Activated gamma-delta T cell treated with anti-CD3 and anti-CD28 coated beads, Interleukin-2, amount 50 U/mL, for 16 hours (primary cell): ENCODE data around the gene DKK1.
"Not testable (repeated sequence)": the region's sequence is repeated elsewhere in the genome, so short reads cannot be mapped to it uniquely, and the experiment has no call there.

Experiments
- DNase-seq: peaks from one replicate; pipeline ENCODE4 v3.0.0-alpha.2; 2020; ENCODE audit warnings: low read depth

The DKK1 gene

DNA sequence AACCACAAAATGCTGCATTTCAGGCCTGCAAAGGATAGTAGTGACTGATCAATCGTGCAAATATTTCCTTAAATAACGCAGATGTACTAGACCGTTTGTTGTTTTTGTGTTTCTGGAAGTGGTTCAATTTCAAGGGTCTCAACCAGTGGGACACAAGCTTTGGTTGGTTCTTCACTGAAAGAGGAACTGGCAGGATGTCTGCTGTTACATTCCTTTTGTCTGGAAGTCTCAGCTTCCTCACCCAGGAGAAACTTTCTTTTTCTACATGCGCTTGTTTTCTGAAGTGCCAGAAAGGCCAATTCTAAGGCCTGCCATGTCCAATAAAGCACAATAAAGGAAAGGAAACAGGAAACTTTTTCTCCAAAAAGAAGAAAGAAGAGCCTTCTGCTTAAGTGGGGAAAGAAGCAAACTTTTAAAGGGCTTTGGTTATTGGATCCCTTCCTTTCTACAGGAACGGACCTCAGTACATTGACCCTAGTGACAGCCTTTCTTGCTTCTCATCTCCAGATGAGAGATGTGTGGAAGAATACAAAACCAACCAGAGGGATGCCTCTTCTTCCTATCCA lies 4.1 kb downstream of the DKK1 start:
- DNase-seq, result no peak

DNA sequence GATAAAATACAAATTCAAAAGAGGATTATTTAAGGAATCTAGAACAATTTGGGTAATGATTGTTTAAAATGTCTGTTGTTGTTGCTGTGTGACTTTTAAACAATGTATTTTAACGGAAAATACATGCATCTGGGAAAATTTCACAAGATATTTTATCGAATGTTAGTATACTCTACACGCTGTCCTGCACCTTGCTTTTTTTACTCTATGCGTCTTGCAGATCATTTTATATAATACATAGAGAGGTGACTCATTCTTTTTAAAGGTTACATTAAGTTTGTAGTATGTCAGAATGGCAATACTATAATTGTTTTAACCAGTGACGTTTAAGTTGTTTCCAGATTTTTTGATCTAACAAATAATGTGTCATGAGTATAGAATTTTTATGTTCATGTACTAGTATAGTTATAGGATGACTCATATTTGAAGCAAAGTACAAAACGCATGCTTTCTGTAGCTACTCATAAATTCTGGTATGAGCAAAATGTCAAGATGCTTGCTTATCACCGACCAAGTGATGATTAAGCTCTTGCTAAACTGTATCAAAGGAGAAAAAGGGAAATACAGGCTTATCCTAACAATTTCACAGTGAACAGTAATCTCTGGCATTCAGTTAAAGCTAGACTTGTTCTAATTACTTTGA lies 4.9 kb downstream of the DKK1 start:
- DNase-seq, result no peak

DNA sequence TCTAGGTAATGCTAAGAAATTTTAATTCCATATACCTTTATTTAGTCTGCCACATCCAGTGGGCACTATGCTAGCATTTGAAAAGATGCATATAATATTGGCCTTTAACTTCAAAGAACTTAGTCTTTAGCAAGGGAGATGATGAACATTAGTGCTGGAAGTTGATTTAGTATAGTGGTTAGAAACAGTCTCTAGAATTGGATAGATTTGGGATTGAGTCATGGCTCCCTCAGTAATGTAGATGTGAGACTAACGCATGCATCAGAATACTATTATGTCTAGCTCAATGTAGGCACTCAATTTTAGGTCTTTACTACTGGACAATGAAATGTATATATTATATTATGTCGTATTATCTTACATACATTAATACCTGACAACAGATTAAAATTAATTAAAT lies 5.8 kb downstream of the DKK1 start:
- no peak for DNase-seq

DNA sequence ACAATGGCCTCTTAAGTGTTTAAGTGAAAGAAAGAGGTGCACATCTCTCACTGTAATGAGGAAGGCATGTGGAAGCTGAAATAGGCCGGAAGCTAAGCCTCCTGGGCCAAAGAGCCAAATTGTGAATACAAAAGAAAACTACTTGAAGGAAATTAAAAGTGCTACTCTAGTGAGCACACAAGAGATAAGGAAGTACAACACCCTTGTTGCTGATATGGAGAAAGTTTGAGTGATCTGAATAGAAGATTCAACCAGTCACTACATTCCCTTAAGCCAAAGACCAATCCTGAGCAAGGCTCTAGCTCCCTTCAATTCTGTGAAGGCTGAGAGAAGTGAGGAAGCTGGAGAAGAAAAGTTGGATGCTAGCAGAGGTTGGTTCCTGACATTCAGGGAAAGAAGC lies 8.2 kb downstream of the DKK1 start:
- DNase-seq, result no peak

DNA sequence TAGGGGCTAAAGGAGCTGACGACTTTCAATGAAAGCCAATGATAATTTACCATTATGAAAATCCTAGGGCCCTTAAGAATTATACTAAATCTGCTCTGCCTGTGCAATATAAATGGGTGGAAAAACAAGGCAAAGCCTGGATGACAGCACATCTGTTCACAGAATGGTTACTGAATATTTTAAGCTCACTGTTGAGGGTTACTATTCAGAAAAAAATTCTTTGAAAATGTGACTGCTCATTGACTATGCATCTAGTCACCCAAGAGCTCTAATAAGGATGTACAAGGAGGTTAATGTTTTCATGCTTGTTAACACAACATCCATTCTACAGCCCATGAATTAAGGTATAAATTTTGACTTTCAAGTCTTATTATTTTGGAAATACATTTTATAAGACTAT lies 8.9 kb downstream of the DKK1 start:
- DNase-seq, result no peak

DNA sequence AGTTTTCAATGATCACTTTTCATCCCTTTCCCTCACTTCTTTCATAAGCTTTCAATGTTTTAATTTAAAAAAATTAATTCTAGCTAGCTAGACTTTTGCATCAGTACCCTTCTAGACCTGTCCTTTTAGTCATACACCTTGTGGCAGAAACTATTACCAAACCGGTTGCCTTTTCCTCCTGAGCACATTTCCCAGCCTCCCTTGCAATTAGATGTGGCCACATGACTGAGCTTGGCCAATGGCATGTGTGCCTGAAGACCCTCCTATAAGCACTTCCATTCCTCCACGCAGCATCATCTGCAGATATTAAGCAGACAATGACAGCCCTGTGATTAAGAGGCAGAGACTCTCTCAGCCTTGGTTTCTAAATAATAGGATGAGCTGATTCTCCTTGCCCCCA lies 12.3 kb downstream of the DKK1 start:
- no peak for DNase-seq

DNA sequence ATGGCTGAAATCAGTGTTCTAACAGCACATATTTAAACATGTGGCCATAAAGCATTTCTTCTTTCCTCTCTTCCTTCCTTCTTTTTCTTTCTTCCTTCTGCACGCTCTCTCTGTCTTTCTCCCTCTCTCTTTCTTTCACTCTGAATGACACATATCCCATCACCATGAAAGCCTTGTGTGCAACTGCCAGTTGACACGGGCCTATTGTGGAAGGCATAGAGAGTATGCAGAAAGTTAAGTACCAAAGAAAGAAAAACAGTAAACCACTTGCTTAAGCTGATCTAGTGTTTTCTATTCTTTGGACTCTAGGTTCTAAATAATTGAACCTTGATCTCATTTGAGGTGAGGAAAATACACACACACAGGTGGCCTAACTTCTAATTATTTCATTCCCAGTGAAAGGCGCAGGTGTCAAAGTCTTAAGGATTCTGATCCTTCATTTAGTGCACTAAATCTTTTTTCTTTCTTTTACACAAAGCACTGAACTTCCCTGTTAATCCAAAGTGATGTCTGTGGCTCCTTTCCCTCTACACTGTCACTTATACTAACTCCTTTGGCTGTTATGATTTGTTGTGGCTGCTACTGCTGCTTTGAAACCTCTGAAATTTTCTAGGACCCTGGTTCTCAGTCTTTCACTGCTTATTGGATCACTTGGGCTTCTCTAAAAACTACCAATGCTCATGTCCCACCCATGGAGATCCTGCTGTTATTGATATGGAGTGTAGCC lies 17.7 kb downstream of the DKK1 start:
- no peak for DNase-seq

DNA sequence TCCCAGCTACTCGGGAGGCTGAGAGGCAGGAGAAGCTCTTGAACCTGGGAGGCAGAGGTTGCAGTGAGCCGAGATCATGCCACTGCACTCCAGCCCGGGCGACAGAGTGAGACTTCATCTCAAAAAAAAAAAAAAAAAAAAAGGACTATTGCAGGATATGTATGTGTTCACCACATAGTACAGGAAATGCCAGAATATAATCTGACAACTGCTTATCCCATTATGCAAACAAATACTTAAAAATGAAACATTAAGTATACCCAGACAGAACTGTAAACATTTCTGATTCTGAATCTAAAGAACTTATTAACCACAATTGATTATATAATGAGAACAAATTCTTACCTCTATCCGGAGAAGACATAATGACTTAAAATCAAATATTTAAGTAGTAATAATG lies 18.7 kb downstream of the DKK1 start:
- DNase-seq, result no peak

DNA sequence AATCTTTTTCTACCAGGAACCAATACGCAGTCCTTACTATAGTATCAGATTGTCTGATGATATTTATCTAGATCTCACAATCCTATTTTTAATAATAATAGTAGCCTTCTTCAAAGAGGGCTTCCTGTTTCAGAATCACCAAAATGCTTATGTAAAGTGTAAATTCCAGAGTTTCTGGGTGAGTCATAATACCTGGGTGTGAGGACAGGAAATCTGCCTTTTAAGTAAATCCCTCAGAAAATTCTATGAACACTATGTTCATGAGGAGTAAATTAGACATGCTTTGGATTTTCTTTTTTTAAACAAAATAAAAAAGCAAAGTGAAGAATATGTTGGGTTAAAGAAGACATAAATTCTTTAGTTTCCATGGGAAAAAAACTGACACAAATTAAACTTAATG lies 20.5 kb downstream of the DKK1 start:
- DNase-seq, result no peak

DNA sequence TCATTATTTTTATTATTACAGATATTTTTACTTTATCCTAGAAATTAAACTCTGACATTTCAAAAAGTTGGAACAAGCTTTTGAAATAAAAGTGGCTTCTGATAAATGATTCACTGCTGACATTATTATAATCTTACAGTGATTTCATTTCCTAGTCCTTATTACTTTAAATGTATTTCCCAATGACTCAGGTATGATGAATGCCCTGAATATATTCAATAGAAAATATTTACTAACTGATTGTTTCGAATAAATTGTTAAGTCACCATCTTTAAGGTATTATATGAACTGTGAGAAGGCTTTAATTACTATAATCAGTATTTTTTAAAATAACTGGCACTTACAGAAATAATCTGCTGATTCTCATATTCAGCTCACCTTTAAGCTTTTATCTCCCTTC lies 21.6 kb downstream of the DKK1 start:
- no peak for DNase-seq

DNA sequence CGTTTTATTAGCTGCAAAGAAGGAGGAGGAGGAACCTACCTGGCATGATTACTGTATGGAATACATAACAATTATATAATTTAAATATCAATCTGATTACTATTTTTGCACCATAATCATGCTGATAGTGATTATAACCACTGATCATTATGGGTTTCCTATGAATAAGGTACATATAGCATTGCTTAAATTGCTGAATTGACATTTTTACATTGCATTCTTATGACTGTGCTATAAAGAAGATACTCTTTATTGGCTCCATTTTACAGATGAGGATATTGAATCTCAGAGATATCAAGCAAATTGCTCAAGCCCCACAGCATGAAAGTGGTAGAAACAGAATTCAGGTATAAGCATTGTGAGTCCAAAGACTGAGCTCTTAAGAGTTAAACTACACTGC lies 23.1 kb downstream of the DKK1 start:
- DNase-seq, result no peak

DNA sequence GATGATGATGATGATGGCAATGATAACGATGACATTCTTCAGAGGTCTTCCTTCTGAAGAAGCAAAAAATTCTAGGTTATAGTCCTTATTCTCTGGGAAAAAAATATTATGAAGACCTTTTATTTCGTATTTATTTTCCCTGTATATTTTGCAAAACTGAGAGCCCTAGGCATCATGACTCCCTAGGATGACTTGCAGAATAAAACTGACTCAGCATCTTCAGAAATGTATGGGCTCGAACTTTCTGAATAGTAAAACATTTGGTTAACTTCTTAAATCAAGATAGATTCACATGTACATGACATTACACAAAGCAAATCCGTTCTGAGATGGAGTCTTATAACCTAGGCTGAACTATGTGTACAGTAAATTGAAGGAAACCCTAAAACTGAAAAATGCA lies 29.4 kb downstream of the DKK1 start:
- DNase-seq, result no peak

DNA sequence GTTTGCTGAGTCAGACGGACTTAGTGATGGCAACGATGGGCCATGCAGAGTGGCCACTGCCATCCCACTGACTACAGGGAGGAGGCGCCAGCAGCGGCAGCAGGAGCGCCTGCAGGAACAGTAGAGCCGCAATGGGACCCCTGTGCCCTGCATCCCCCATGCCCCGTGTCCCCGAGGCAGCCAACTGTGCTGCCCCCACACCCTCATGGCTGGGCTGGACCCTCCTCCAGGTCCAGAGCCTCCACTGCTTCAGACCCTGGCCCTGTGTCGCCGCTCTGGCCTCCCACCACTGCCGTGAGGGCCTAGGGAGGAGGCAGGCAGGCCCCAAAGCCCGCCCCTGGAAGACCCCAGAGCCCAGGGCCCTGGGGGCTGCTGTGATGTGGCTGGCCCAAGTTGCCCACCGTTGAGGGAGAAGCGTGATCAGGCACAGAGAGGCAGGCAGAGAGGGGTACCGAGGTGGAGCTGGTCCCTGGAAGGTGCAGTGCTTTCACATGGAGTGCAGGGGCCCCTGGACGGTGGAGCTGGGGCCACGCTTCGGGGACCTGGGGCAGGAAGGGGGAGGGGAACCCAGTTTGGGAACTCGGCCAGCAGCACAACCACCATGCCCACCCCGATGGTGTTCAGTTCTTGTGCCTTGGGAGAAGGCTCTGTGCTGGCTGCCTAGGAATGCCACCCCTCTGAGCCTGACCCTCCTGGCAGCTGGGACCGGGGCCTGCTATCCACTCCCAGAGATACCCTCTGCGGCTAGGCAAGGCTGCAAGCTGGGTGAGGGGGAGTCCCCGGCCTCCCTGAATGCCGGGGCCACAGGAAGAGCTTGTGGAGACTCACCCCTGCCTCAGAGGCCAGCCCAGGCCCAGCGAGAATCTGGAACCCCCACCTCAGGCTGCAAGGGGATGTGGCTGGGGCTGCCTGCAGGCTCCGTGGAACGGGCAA lies 32.6 kb downstream of the DKK1 start:
- DNase-seq, result no peak

DNA sequence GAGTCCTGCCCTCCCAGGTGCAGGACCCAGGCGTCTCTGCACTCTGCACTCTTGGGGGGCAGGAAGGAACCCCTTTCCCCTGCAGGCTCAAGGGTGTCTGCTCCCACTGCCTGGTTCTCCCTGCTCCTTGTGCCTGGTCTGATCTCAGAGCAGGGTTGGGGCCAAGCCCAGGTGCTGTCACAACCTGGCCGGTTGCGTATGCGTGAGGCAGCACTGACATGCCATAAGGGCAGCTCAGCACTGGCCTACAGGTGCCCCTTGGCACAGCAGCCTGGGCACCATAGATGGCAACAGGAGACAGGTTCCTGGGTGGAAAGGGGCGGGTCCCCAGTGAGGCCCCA lies 33.2 kb downstream of the DKK1 start:
- DNase-seq, result no peak

DNA sequence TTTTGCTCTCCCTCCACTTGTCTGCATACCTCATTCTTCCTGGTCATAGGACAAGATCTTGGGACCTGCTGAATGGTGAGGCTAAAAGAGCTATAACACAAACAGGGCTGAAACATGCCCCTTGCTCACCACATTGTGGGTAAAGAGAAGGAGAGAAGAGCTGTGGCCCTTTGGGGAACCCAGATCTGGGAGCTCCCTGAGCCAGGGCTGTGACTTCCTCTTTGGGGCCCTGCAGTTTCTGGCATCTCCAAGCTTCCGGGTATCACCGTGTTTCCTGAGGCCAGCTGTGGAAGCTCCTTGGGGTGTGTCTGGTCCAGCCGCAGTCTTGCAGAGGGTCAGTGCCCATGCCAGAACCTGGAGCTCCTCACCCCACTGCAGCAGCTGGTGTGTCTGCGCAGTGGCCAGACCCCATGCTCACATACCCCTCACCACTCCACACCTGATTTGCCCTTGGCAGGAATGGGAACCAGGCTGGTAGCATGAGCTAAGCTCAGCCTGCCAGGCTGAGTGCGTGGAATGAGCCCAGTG lies 34.0 kb downstream of the DKK1 start:
- no peak for DNase-seq

DNA sequence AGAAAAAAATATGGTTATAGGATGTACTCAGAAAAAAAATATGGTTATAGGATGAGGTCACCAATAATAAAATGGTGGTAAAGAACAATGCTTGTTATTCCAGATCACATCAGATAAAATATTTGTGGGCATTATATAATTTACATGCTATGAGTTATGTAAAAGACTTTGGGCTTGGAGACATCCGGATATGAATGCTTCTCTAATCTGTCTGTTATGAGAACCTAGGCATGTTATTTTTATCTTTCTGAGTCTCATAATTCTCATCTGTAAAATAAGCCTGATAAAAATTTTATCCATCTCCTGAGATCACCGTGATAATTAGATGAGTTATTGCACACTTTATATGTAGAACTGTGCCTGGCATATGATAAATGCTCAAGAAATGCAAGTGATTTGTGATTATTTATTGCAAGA lies 37.8 kb downstream of the DKK1 start:
- DNase-seq, result no peak

DNA sequence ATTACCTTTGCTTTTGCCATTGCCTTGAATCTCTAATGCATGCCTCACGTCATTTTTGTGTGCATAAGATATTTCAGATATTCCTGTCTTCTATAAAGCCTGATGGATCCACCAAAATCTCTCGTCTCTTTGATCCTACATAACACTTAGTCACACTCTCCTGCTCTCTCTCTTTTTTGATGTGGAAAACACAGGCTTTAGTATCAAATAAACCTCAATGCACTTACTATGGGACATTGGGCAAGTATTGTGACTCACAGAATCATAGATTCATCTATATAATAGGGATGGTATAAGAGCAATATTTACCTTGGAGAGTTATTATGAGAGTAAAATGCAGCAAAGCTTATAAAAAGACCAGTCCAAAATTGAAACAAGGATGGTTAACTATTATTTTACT lies 39.1 kb downstream of the DKK1 start:
- DNase-seq, result no peak

DNA sequence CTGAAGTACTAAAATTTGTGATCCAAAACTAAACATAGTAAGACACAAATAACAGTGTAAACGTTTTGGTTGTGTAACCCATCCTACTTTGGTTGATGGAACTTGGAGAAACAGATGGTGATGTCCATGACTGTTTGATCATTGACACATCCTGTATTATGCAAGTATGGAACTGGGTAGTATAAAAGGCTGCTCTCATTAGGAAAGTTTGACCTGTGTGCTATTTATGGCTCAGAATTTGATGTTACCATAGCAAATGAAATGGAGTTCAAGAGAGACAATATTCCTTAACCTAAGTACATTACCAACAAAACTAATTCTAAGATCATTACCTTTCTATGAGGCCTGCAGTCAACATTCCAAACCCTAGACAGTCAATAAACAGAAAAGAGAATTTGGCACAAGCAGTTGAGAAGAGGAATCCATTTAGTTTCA lies 39.9 kb downstream of the DKK1 start:
- no peak for DNase-seq

DNA sequence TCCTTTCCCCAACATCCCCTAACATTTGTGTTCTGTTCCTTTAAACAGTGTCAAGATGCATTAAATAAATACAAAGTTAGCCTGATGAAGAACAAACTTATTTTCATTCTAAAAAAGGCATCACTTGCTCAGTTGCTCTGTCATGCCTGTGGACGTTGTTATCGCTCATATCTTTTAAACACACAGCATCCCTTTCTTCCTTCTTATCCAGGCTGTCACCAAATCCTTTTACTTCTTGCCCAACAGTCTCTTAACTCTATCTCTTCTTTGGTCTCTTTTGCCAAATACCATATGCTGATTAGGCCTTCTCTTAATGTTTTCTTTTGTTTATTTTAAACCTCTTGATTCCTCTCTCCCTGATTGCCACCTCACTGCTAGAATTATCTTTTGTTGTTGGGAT lies 43.9 kb downstream of the DKK1 start:
- no peak for DNase-seq

DNA sequence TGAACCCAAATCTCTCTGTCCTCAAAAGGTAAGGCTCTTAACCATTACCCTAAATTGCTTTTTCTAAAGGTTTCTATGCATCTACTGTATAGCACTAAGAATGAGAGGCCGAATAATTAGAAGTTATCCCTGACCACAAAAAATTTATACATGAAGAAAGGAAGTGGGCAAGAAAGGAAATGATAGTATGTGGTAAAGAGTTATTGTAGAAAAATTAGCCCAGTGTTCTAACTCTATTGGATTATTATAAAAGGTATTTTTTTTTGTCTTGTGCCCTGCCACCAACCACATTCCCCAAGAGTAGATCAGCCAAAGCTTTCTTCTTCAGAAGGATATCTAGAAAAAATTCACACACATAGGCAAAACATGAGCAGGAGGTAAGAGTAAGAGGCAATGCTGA lies 45.4 kb downstream of the DKK1 start:
- DNase-seq, result no peak

DNA sequence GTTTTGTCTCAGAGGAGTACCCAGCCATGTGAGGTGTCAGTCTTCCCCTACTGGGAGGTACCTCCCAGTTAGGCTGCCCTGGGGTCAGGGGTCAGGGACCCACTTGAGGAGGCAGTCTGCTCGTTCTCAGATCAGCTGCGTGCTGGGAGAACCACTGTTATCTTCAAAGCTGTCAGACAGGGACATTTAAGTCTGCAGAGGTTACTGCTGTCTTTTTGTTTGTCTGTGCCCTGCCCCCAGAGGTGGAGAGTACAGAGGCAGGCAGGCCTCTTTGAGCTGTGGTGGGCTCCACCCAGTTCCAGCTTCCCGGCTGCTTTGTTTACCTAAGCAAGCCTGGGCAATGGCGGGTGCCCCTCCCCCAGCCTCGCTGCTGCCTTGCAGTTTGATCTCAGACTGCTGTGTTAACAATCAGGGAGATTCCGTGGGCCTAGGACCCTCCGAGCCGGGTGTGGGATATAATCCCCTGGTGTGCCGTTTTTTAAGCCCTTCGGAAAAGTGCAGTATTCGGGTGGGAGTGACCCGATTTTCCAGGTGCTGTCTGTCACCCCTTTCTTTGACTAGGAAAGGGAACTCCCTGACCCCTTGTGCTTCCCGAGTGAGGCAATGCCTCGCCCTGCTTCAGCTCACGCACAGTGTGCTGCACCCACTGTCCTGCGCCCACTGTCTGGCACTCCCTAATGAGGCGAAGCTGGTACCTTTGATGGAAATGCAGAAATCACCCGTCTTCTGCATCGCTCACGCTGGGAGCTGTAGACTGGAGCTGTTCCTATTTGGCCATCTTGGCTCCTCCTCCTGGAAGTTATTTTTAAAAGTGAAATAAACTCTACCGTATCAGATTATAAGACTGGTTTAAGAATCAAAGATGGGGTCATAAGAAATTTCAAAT lies 51.7 kb downstream of the DKK1 start:
- DNase-seq, result not testable (repeated sequence)
